HepG2 (cell line): Measurements from ENCODE around the gene PRR15L. TPM values are rescaled to one million over a fixed set of nuclear protein-coding genes. Genes with fewer than 3 reads are reported as not detected.

Source experiments
- ATAC-seq: fragments of 200-7000 bp; cut with Tn5 transposase; 3 replicates; pipeline ENCODE4 v1.9.1; 2020; ENCODE audit warnings: mild to moderate bottlenecking, moderate library complexity
- BruUV-seq: library from RNA; stranded (reverse); fragments of 400-500 nt; replicated peaks from 2 replicates; lab custom pipeline; 2021; lab: Mats Ljungman, UMichigan
- CTCF ChIA-PET: fragments of 300-600 bp; formaldehyde crosslinking; extraction: SDS; loops from one replicate; lab custom pipeline; 2021; ENCODE audit warnings: low total read pairs, inconsistent platforms, low intra/inter-chr PET ratio; lab: Yijun Ruan, JAX
- POLR2A ChIA-PET: fragments of 350-600 bp; sonication (Branson Sonifier 250); formaldehyde crosslinking; loops from one replicate; lab custom pipeline; 2020; ENCODE audit warnings: antibody characterized with exemption, inconsistent platforms; lab: Yijun Ruan, JAX
- DNase-seq: peaks from one replicate; pipeline ENCODE4 v3.0.0-alpha.2; 2015; ENCODE audit warnings: low spot score
- FAIRE-seq: peaks from 3 replicates; lab custom pipeline; 2011; peaks lifted over from hg19 to GRCh38; lab: Jason Lieb, UNC
- H2AFZ ChIP-seq: one replicate; pipeline ENCODE4 v1.6.1; 2011; ENCODE audit warnings: low read length, inconsistent platforms
- H3K27ac ChIP-seq: fragments of 300-600 bp; 3 replicates; pipeline ENCODE4 v1.8.0; 2011; ENCODE audit warnings: mixed run types, mild to moderate bottlenecking, mixed read lengths, low read length, inconsistent platforms; ENCODE audit not compliant: insufficient read depth; ENCODE audit errors: extremely low read length
- H3K27me3 ChIP-seq, 2 experiments: fragments of 200-600 bp in 1 of 2; 2 replicates in 1 of 2; 3 replicates in 1 of 2; pipeline versions ENCODE4 v1.6.0 to v1.8.0; 2011; ENCODE audit warnings: low read length in 2 of 2, mild to moderate bottlenecking in 2 of 2, moderate library complexity in 2 of 2, inconsistent platforms in 1 of 2; ENCODE audit not compliant: insufficient read depth in 2 of 2, control insufficient read depth in 1 of 2
- H3K36me3 ChIP-seq, 2 experiments: fragments of 200-600 bp in 1 of 2; replicated peaks in 1 of 2; 2 replicates in 1 of 2; 3 replicates in 1 of 2; pipeline versions ENCODE4 v1.5.1 to v1.8.0; 2011; ENCODE audit warnings: low read length in 2 of 2, inconsistent platforms in 1 of 2; ENCODE audit not compliant: insufficient read depth in 2 of 2, control insufficient read depth in 1 of 2
- H3K4me1 ChIP-seq: 2 replicates; pipeline ENCODE4 v1.5.1; 2012; ENCODE audit warnings: low read length, inconsistent platforms; ENCODE audit not compliant: insufficient read depth
- H3K4me2 ChIP-seq: 2 replicates; pipeline ENCODE4 v1.6.0; 2011; ENCODE audit warnings: low read depth, low read length, inconsistent platforms
- H3K4me3 ChIP-seq, 3 experiments: fragments of 200-600 bp in 1 of 3; sonication (generic), shearing (Covaris generic) in 1 of 3; replicated peaks in 1 of 3; 2 replicates each; pipeline ENCODE4 v1.5.1; 2011 to 2016; ENCODE audit warnings: low read length in 3 of 3, inconsistent platforms in 2 of 3, low read depth in 2 of 3, mild to moderate bottlenecking in 2 of 3, control low read depth in 1 of 3, mixed read lengths in 1 of 3; ENCODE audit not compliant: insufficient read depth in 1 of 3
- H3K79me2 ChIP-seq: one replicate; pipeline ENCODE4 v1.6.1; 2011; ENCODE audit warnings: low read length, inconsistent platforms; ENCODE audit not compliant: insufficient read depth
- H3K9ac ChIP-seq: 2 replicates; pipeline ENCODE4 v1.6.0; 2011; ENCODE audit warnings: mild to moderate bottlenecking, low read depth, low read length, inconsistent platforms; ENCODE audit not compliant: insufficient read depth
- H3K9me3 ChIP-seq: 2 replicates; pipeline ENCODE4 v1.5.1; 2012; ENCODE audit warnings: mild to moderate bottlenecking, low read length
- H4K20me1 ChIP-seq: 2 replicates; pipeline ENCODE4 v1.6.0; 2011; ENCODE audit warnings: inconsistent platforms, mild to moderate bottlenecking, low read length, moderate library complexity; ENCODE audit not compliant: insufficient read depth
- CENPX ChIP-seq: sonication (generic); formaldehyde crosslinking; IDR thresholded peaks from 2 replicates; pipeline ENCODE4 v1.9.0; 2021; ENCODE audit warnings: mild to moderate bottlenecking, missing genetic modification reagents, moderate library complexity
- ETV6 ChIP-seq: sonication (generic); formaldehyde crosslinking; conservative IDR thresholded peaks from 2 replicates; pipeline ENCODE4 v1.4.0; 2020; ENCODE audit warnings: missing genetic modification reagents
- FOXA3 ChIP-seq: IDR thresholded peaks from 2 replicates; pipeline ENCODE4 v1.6.1; 2016; ENCODE audit warnings: missing genetic modification reagents, missing compliant biosample characterization
- MLLT10 ChIP-seq: sonication (generic); formaldehyde crosslinking; IDR thresholded peaks from 2 replicates; pipeline ENCODE4 v1.4.0; 2020; ENCODE audit warnings: missing genetic modification reagents
- STAG1 ChIP-seq: sonication (generic); formaldehyde crosslinking; IDR thresholded peaks from 2 replicates; pipeline ENCODE4 v1.4.0; 2020; ENCODE audit warnings: missing genetic modification reagents
- ZNF597 ChIP-seq: sonication (generic); formaldehyde crosslinking; IDR thresholded peaks from 2 replicates; pipeline ENCODE4 v1.5.0; 2020; ENCODE audit warnings: missing genetic modification reagents
- ZNF747 ChIP-seq: sonication (generic); formaldehyde crosslinking; IDR thresholded peaks from 2 replicates; pipeline ENCODE4 v1.8.1; 2023; ENCODE audit warnings: missing genetic modification reagents, mild to moderate bottlenecking, borderline replicate concordance
- ZNF766 ChIP-seq: sonication (generic); formaldehyde crosslinking; IDR thresholded peaks from 2 replicates; pipeline ENCODE4 v1.5.0; 2020; ENCODE audit warnings: missing genetic modification reagents, borderline replicate concordance
- ZSCAN20 ChIP-seq: sonication (generic); formaldehyde crosslinking; IDR thresholded peaks from 2 replicates; pipeline ENCODE4 v1.4.0; 2020; ENCODE audit warnings: missing genetic modification reagents, mild to moderate bottlenecking, borderline replicate concordance
- WGBS: methylation state at CpG from one replicate; pipeline ENCODE4 v1.1.6; 2017; ENCODE audit warnings: low lambda C conversion rate; 5-methylcytosine and 5-hydroxymethylcytosine counted together
- in situ Hi-C: cut with HindIII; loops from 2 replicates; pipeline ENCODE4 v1.10.0; 2017; ENCODE audit warnings: low pct_unique_long_range_greater_than_20kb; ENCODE audit not compliant: extremely low pct_ligation_motif_present
- intact Hi-C: fragments of 100-400 bp; cut with micrococcal nuclease; formaldehyde crosslinking; loops from one replicate; pipeline ENCODE4 v1.10.0; 2022; ENCODE audit not compliant: unreplicated experiment
- polyA plus RNA-seq, 8 experiments: library from polyadenylated mRNA; depleted of rRNA in 3 of 8; stranded (reverse) in 7 of 8; unstranded in 1 of 8; fragments of >200 nt; fragmentation: Illumina TruSeq in 4 of 8; extraction: Trizol in 4 of 8; gene quantifications; 2 replicates each; pipeline versions ENCODE4 v1.2.1 to v1.2.3, GENCODE V29; 2011 to 2016; ENCODE audit warnings: low read depth in 4 of 8, missing spikeins in 1 of 8, mixed read lengths in 1 of 8; ENCODE audit not compliant: insufficient read depth in 1 of 8
- total RNA-seq, 5 experiments: library from RNA; depleted of rRNA; stranded (reverse); fragments of >200 nt; fragmentation: Illumina TruSeq; extraction: Trizol; gene quantifications; 2 replicates each; pipeline ENCODE4 v1.2.3, GENCODE V29; 2016; ENCODE audit warnings: low read depth in 1 of 5
- TF ChIP-seq, protein P1 (sequence below): sonication (generic); formaldehyde crosslinking; IDR thresholded peaks from 2 replicates; pipeline ENCODE4 v1.8.1; 2023; ENCODE audit warnings: missing genetic modification reagents, mild to moderate bottlenecking, borderline replicate concordance

PRR15L gene
- total and polyA plus RNA-seq, 2 of the 13 experiments (the other 11 are each of a cell fraction or from before 2014, with no cell fraction given) = 0.44 to 2.0 TPM

- CTCF ChIA-PET = no interaction called here
- FAIRE-seq (no peak), ATAC-seq (no peak), DNase-seq (no peak)
- no peak overlapping the region for H2AFZ ChIP-seq
- BruUV-seq = no TSS peak
- 54% methylated on average over 7 of the region's 7 CpGs for WGBS
- peaks cover 3 to 42% of the 10 kb centered on the region in 2 experiments; a peak in 3 of 5 replicates for H3K27me3 ChIP-seq
- no peak overlapping the region for H3K9ac ChIP-seq
- no peak overlapping the region for H3K4me2 ChIP-seq
- H3K79me2 ChIP-seq = no peaks in the 10 kb centered on the region
- no peaks in the 10 kb centered on the region for H3K36me3 ChIP-seq
- H3K27ac ChIP-seq = no peak overlapping the region
- intact Hi-C loops (no loop called here), in situ Hi-C loops (no loop called here)
- H4K20me1 ChIP-seq = no peaks in the 10 kb centered on the region
- POLR2A ChIA-PET = no interaction called here
- TF ChIP-seq ETV6 (CRISPR knock-in tag) (no peak), FOXA3 (no peak), MLLT10 (no peak), ZSCAN20 (no peak), ZNF766 (CRISPR knock-in tag) (no peak), STAG1 (no peak), ZNF747 (CRISPR knock-in tag) (no peak), CENPX (CRISPR knock-in tag) (no peak), ZNF597 (CRISPR knock-in tag) (no peak)
- TF ChIP-seq, protein P1, sequence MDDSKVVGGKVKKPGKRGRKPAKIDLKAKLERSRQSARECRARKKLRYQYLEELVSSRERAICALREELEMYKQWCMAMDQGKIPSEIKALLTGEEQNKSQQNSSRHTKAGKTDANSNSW (CRISPR knock-in tag) = no peak
- H3K9me3 ChIP-seq = no peaks in the 10 kb centered on the region
- no peak overlapping the region for H3K4me3 ChIP-seq
- H3K4me1 ChIP-seq = peaks cover 24% of the 10 kb centered on the region
These were observed 39.9 kb upstream of the PRR15L start for GRCh38 chr17:47997586-47997985.
